Transverse colon (tissue), 3 donors: ENCODE results near the gene CPEB1.

Source experiments
- EP300 ChIP-seq: sonication (generic); formaldehyde crosslinking; IDR thresholded peaks from one replicate; pipeline ENCODE4 v1.6.1; 2017; ENCODE audit warnings: antibody characterized with exemption, low read depth
- POLR2A ChIP-seq: fragments of 450-650 bp; IDR thresholded peaks from one replicate; pipeline ENCODE4 v1.6.1; 2016; ENCODE audit warnings: antibody characterized with exemption, mild to moderate bottlenecking, moderate library complexity
- TF ChIP-seq, protein P1 (sequence below), 5 experiments: fragments of 200-600 bp in 3 of 5; fragments of 450-650 bp in 2 of 5; sonication (generic) in 3 of 5; IDR thresholded peaks; 1 replicate in 2 of 5; 2 replicates in 3 of 5; pipeline ENCODE4 v1.5.1; 2016 to 2017; ENCODE audit warnings: antibody characterized with exemption in 5 of 5, inconsistent platforms in 3 of 5, mild to moderate bottlenecking in 2 of 5, moderate library complexity in 1 of 5

DNA sequence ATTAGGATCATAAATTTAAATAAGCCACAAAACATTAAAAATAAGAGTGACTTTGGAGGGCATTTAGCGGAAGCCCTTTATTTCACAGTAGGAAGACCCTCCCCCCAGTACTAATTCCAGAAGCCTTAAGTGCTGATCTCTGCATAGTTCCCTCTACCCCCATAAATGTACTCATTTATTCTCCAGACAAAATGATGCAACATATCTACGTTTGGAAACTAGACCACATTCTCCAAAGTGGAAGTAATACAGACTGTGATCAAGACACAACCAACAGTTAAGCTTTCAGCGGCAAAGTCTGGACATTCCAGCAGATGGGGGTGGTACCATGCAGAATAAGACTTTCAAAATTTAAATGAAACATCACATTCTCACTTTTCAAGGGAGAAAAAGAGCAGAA is 62.1 kb downstream of the CPEB1 start:
- TF ChIP-seq, protein P1, sequence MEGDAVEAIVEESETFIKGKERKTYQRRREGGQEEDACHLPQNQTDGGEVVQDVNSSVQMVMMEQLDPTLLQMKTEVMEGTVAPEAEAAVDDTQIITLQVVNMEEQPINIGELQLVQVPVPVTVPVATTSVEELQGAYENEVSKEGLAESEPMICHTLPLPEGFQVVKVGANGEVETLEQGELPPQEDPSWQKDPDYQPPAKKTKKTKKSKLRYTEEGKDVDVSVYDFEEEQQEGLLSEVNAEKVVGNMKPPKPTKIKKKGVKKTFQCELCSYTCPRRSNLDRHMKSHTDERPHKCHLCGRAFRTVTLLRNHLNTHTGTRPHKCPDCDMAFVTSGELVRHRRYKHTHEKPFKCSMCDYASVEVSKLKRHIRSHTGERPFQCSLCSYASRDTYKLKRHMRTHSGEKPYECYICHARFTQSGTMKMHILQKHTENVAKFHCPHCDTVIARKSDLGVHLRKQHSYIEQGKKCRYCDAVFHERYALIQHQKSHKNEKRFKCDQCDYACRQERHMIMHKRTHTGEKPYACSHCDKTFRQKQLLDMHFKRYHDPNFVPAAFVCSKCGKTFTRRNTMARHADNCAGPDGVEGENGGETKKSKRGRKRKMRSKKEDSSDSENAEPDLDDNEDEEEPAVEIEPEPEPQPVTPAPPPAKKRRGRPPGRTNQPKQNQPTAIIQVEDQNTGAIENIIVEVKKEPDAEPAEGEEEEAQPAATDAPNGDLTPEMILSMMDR (IDR thresholded peaks at IDR 0.05): no peak
- TF ChIP-seq POLR2A: no peak
- no peak for TF ChIP-seq EP300
